A673 (cell line): ENCODE data around the gene GJE1.

Experiments used
- EZH2 ChIP-seq: fragments of 200-600 bp; sonication (generic); IDR thresholded peaks from 2 replicates; pipeline ENCODE4 v1.6.1; 2017; ENCODE audit warnings: borderline replicate concordance, low read depth, mild to moderate bottlenecking, mixed read lengths, antibody characterized with exemption, low read length; ENCODE audit not compliant: poor library complexity, severe bottlenecking
- TF ChIP-seq, protein P1 (sequence below): fragments of 300-800, 200-600 bp; sonication (generic); conservative IDR thresholded peaks from 2 replicates; pipeline ENCODE4 v1.5.1; 2017; ENCODE audit warnings: low read depth, mild to moderate bottlenecking, antibody characterized with exemption, low read length, moderate library complexity, mixed read lengths

DNA sequence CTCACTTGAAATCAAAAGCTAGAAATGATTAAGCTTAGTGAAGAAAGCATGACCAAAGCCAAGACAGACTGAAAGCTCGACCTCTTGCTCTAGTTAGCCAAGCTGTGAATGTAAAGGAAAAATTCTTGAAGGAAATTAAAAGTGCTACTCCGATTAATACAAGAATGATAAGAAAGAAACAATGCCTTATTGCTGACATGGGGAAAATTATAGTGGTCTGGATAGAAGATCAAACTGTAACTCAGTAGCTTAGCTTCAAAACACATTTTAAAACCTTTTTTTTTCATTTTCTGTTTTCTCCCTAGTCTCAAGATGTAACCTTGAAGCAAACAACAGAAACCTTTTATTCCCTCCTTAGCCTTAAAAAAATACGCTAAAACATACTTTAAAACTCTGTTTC lies 11.4 kb upstream of the GJE1 start:
- TF ChIP-seq, protein P1, sequence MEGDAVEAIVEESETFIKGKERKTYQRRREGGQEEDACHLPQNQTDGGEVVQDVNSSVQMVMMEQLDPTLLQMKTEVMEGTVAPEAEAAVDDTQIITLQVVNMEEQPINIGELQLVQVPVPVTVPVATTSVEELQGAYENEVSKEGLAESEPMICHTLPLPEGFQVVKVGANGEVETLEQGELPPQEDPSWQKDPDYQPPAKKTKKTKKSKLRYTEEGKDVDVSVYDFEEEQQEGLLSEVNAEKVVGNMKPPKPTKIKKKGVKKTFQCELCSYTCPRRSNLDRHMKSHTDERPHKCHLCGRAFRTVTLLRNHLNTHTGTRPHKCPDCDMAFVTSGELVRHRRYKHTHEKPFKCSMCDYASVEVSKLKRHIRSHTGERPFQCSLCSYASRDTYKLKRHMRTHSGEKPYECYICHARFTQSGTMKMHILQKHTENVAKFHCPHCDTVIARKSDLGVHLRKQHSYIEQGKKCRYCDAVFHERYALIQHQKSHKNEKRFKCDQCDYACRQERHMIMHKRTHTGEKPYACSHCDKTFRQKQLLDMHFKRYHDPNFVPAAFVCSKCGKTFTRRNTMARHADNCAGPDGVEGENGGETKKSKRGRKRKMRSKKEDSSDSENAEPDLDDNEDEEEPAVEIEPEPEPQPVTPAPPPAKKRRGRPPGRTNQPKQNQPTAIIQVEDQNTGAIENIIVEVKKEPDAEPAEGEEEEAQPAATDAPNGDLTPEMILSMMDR, result no peak
- TF ChIP-seq EZH2, result no peak
